ENCODE measurements around the gene KIZ.

KIZ gene

GRCh38 chr20:21181028-21181427 is 55.1 kb downstream of the KIZ start:
- no peak for DNase-seq

- DNase-seq, result no peak
Measured at GRCh38 chr20:21182832-21183563, 57.1 kb downstream of the KIZ start.

GRCh38 chr20:21183722-21184121 is 57.8 kb downstream of the KIZ start:
- no peak for DNase-seq

- DNase-seq, result no peak
Measured at GRCh38 chr20:21184819-21185218, 58.9 kb downstream of the KIZ start.

GRCh38 chr20:21185849-21186248 is 60.0 kb downstream of the KIZ start:
- DNase-seq, result no peak

- no peak for DNase-seq
Measured at GRCh38 chr20:21189761-21190523, 64.1 kb downstream of the KIZ start.

- no peak for DNase-seq
Measured at GRCh38 chr20:21190869-21191268, 65.0 kb downstream of the KIZ start.

- no peak for DNase-seq
Measured at GRCh38 chr20:21191839-21192238, 66.0 kb downstream of the KIZ start.

GRCh38 chr20:21202259-21202658 is 76.4 kb downstream of the KIZ start:
- no peak for DNase-seq

GRCh38 chr20:21203088-21203656 is 77.3 kb downstream of the KIZ start:
- DNase-seq, result no peak

- DNase-seq, result no peak
Measured at GRCh38 chr20:21206584-21206983, 80.7 kb downstream of the KIZ start.

- DNase-seq, result no peak
Measured at GRCh38 chr20:21208999-21209398, 83.1 kb downstream of the KIZ start.

GRCh38 chr20:21209668-21210067 is 83.8 kb downstream of the KIZ start:
- DNase-seq, result no peak

GRCh38 chr20:21213691-21214090 is 87.8 kb downstream of the KIZ start:
- DNase-seq, result no peak

GRCh38 chr20:21214431-21214830 is 88.5 kb downstream of the KIZ start:
- DNase-seq, result no peak

- DNase-seq, result no peak
Measured at GRCh38 chr20:21219686-21220085, 93.8 kb downstream of the KIZ start.

GRCh38 chr20:21224217-21224616 is 98.3 kb downstream of the KIZ start:
- DNase-seq, result no peak

- DNase-seq, result no peak
Measured at GRCh38 chr20:21225215-21225947, 99.5 kb downstream of the KIZ start.

- no peak for DNase-seq
Measured at GRCh38 chr20:21228511-21228910, 102.6 kb downstream of the KIZ start.

GRCh38 chr20:21229163-21229562 is 103.3 kb downstream of the KIZ start:
- DNase-seq, result no peak

- no peak for DNase-seq
Measured at GRCh38 chr20:21230220-21230619, 104.3 kb downstream of the KIZ start.

- no peak for DNase-seq
Measured at GRCh38 chr20:21230686-21231085, 104.8 kb downstream of the KIZ start.

- DNase-seq, result no peak
Measured at GRCh38 chr20:21232546-21233280, 106.8 kb downstream of the KIZ start.
